ENCODE results near the gene IL19.
A peak's percentile ranks its signal among the peaks of the same experiment; 100 is the strongest.

IL19 gene

GRCh38 chr1:206867239-206867638 is 96.7 kb downstream of the IL19 start:
- DNase-seq: no peak

- no peak for DNase-seq
Observed at GRCh38 chr1:206867716-206868115, 97.1 kb downstream of the IL19 start.

GRCh38 chr1:206868264-206868663 is 97.7 kb downstream of the IL19 start:
- no peak for DNase-seq

DNA sequence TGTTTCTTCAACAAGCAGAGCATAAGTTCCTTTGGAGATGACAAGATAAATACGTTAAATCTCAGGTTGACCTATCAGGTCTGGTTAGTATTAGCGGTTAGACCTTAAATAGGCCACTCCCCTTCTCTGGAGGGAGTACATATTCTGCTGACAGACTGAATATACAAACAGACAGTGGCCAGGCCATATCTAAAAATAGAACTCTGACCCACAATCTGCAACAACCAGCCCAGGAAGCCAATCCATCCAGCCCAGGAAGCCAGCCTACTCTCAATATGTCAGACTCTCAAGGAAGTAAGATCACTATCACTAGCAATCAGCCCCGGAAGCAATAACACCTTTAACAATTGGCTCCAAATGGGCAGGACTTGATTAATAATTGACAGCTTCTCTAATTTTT is 101.6 kb downstream of the IL19 start:
- DNase-seq: no peak

DNA sequence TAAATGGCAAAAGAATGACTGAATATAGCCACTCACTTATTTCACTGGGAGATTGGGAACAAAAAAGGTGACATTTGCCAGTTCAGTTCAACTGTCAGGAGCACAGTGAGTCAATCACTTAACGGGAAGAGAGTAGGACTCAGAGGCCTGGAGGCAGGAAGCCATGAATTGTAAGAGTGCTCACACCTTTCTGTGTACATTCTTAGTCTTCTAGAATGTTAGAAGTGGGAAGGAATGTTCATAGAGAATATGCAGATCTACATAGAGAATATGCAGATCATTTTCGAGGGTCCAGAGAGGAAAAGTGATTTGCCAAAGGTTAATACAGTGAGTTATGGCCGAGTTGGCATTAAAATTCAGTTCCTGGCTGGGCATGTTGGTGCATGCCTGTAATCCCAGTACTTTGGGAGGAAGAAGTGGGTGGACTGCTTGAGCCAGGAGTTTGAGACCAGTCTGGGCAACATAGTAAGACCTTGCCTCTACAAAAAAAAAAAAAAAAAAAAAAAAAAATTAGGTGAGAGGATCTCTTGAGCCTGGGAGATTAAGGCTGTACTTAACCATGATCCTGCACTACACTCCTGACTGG is 103.1 kb downstream of the IL19 start:
- no peak for DNase-seq

DNA sequence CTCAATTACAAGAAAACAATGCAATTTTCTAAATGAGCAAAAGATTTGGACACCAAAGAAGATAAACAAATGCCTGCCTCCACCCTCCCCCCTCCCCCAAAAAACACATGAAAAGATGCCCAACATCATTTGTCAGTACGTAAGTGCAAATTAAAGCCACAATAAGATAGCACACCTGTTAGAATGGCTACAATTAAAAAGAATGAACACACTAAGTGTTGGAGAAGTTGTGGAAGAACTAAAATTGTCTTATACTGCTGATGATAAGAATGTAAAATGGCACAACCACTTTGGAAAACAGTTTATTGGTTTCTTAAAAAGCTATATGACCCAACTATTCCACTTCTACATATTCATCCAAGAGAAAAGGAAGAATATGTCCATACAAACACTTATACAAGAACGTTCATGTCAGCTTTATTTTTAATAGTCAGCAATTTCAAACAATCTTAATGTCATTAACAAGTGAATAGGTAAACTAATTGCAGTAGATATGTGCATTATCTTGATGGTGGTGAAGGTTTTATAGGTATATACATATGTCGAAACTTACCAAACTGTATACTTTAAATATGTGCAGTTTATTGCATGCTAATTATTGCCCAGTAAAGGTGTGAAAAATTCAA is 105.3 kb downstream of the IL19 start:
- DNase-seq: no peak

DNA sequence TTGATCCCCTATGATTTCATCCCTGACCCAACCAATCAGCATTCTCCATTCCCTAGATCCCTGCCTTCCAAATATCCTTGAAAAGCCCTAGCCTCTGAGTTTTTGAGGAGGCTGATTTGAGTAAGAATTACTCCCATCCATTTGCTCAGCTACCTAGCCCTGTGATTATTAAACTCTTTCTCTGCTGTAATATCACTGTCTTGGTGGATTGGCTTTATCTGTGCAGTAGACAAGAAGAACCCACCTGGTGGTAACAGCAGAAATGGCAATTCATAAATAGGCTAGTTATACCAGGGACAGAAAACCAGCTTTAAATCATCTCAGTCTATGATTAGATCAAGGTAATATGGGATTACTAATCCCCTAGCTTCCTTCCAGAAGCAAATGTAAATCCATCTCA is 107.9 kb downstream of the IL19 start:
- no peak for DNase-seq

- DNase-seq: no peak
Observed at GRCh38 chr1:206880314-206880713, 109.7 kb downstream of the IL19 start.

DNA sequence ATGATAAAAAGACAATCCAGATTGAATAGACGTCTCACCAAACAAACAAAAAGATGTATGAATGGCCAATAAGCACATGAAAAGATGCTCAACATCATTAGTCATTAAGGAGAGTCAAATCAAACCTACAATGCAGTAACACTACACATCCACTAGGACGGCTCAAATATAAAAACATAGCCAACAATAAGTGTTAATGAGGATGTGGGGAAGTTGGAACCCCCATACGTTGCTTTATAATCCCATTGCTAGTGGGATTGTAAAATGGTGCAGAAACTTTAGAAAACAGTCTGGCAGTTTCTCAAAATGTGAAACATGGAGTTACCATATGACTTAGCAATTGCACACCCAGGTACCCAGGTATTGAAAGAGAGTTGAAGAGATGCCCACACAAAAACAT is 112.0 kb downstream of the IL19 start:
- DNase-seq: no peak

GRCh38 chr1:206883160-206883559 is 112.6 kb downstream of the IL19 start:
- no peak for DNase-seq

- no peak for DNase-seq
Observed at GRCh38 chr1:206883876-206884275, 113.3 kb downstream of the IL19 start.

DNA sequence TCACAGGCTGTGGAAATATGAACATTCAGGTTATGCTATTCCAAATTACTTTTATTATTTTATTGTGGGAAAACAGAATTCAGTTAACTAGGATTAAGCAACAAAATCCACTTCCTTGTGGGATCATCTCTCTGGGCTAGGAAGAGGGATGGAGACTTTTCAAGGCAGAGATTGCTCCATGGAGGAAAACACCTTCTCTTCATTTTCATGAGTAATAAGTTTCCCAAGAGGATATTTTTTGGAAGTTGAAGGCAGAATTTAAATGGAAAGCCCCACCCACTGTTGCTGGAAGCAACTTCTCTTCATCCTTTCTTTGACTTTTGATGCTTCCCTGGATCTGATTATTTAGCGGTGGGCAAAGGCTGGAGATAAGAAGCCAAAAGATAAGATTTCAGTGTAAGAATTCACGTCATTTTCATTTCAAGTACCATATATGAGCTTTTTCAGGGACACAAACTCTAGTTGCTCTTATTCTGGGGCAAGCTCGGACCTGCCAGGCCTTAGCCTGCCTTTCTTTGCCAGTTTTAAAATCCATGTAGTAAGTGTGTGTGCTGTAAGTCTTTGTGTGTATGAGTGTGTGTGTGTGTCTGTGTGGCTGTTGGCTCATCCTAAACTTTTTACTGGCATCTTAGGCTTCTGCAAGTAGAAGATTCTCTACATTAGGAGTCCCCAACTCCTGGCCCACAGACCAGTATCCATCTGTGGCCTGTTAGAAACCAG is 114.9 kb downstream of the IL19 start:
- DNase-seq: no peak

DNA sequence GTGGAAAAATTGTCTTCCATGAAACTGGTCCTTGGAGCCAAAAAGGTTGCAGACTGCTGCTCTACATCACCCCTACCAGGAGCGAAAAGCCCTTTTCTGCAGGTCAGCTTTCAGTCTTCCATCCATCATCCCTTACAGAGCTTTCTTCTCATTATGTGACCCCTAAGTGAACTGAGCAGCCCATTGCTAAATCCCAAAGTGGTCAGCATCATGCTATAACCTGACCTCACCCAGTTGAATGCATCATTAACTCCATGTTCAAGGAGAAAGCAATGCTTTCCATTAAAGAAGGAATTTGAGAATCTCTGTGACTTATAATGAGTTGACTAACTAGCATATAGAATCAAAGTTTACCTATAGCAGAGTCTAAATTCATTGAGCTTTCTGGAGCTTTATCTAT is 116.3 kb downstream of the IL19 start:
- DNase-seq: no peak

DNA sequence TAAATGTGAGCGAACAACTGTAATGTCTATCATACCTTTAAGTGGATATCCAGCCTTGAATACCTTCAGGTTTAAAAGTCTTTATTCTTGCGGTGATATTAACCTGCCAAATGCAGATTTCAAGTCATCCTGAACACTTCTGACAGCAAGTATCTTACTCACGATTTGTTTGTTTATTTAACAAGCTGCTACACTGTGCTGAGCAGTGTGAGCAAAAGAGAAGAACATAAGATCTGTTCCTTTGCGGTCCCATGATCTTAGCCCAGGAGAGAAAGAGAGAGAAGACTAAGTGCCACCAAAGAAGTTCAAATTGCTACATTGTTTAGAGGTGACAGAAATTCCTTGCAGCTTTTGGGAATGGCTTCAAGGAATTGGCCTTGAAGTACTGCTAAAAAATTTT is 117.1 kb downstream of the IL19 start:
- DNase-seq: no peak

DNA sequence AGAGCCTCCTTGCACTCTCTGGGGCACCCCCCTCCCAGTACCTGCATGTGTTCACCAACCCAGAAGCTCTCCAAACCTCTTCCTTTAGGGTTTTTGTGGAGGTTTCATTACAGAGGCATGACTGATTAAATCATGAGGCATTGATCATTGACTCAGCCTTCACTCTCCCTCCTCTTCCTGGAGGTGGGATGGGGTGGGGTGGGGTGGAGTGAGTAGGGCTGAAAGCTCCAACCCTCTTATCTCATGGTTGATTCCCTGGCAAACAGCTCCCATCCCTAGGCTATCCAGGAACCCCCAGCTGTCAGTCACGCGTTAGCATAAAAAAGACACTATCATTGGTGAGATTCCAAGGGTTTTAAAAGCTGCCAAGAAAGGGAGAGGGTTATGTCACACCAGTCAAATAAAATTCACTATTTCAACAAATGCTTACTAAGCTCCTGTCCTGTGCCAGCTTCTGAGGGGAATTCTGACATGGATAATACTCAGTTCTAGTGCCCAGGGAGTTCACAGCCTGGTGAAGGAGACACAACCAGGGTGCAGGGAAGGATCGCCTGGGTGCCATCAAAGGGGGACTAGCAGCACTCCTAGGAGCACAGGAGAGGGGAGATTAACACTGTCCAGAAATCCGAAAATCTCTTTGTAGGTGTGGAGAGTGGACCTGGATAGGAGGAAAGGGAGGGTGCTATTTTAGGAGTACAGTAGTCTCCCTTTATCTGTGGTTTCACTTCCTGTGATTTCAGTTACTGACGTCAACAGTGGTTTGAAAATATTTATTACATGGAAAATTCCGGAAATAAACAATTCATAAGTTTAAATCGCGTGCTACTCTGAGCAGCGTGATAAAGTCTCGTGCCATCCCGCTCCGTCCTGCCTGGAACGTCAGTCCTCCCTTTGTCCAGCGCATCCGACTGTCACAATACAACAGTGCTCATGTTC is 119.8 kb downstream of the IL19 start:
- DNase-seq: peak; percentile 21 to 22

GRCh38 chr1:206891412-206891811 is 120.8 kb downstream of the IL19 start:
- DNase-seq: no peak

Data from CD4-positive, alpha-beta T cell treated with Interleukin-1 beta for 1 hour (primary cell).